ENCODE data around the gene ITGAX.

GRCh38 chr16:31414706-31415105 lies 59.7 kb downstream of the ITGAX start:
- TF ChIP-seq POLR2A (IDR thresholded peaks at IDR 0.05): no peak
- no peak for TF ChIP-seq CTCF (IDR thresholded peaks at IDR 0.05 in 4 of 5, conservative IDR thresholded peaks at IDR 0.05 in 1 of 5)

Measured in gastrocnemius medialis (tissue), 4 donors.